ENCODE measurements around the gene TMPRSS6. TPM values are rescaled to one million over a fixed set of nuclear protein-coding genes. Genes with fewer than 3 reads are reported as not detected.
A peak's percentile ranks its signal among the peaks of the same experiment; 100 is the strongest.

The TMPRSS6 gene
- total and polyA plus RNA-seq, 2 of the 8 experiments (the other 6 are each of a cell fraction or from before 2014, with no cell fraction given) = 0.02 TPM; not detected in 1

GRCh38 chr22:37043209-37043827 lies 66.2 kb downstream of the TMPRSS6 start:
- Histone ChIP-seq H3K27ac (ENCODE audit: low read depth, low read length) (no peak overlapping the region), H2AK5ac (ENCODE audit: low read depth, low read length) (no peak overlapping the region), H3K4me1 (replicated peaks in 1 of 4; ENCODE audit: control insufficient read depth in 3 of 4, insufficient read depth in 4 of 4, low read length in 3 of 4) (no peaks in the 10 kb centered on the region; a peak in 1 of 7 replicates), H3K79me1 (ENCODE audit: low read depth, low read length) (no peaks in the 10 kb centered on the region), H3K9me3 (ENCODE audit: insufficient read depth in 2 of 2, low read depth in 1 of 2, low read length in 1 of 2) (no peaks in the 10 kb centered on the region), H3K23ac (ENCODE audit: insufficient read length) (no peak overlapping the region), H2BK120ac (replicated peaks; ENCODE audit: low read depth, low read length) (no peak overlapping the region), H2BK12ac (ENCODE audit: low read depth, low read length) (no peak overlapping the region), H3K4me2 (ENCODE audit: insufficient read depth in 1 of 2, low read depth in 2 of 2, low read length in 2 of 2) (no peak overlapping the region), H2BK15ac (ENCODE audit: low read length) (no peak overlapping the region), H4K8ac (ENCODE audit: extremely low read depth, insufficient read depth, low read length) (peak overlapping the region; percentile 79; the same call in 1 of the 2 replicates), H3K14ac (ENCODE audit: insufficient read length) (no peak overlapping the region), H3K4ac (replicated peaks; ENCODE audit: insufficient read length, low read depth, low read length) (no peak overlapping the region), H4K5ac (ENCODE audit: insufficient read length, low read depth, low read length) (no peak overlapping the region), H3K27me3 (replicated peaks in 1 of 4; ENCODE audit: control insufficient read depth in 3 of 4, extremely low read depth in 1 of 4, insufficient read depth in 3 of 4, low read length in 3 of 4) (peaks cover 0 to 11% (median 0%) of the 10 kb centered on the region in 4 experiments; a peak in 4 of 7 replicates), H4K91ac (replicated peaks; ENCODE audit: insufficient read length, low read length) (no peak overlapping the region), H2BK20ac (ENCODE audit: low read length) (no peak overlapping the region), H3K36me3 (ENCODE audit: control insufficient read depth in 2 of 4, insufficient read depth in 4 of 4, low read length in 3 of 4) (no peaks in the 10 kb centered on the region), H3K9ac (replicated peaks in 1 of 4; ENCODE audit: extremely low read depth in 1 of 4, low read depth in 3 of 4, low read length in 3 of 4) (no peak overlapping the region), H4K20me1 (replicated peaks in 1 of 2; ENCODE audit: control insufficient read depth in 1 of 2, insufficient read depth in 2 of 2, low read length in 2 of 2) (no peaks in the 10 kb centered on the region), H2AFZ (ENCODE audit: low read length) (no peak overlapping the region), H3K23me2 (ENCODE audit: low read depth, low read length) (no peaks in the 10 kb centered on the region), H3K4me3 (ENCODE audit: extremely low read depth in 1 of 4, insufficient read depth in 2 of 4, low read depth in 3 of 4, low read length in 4 of 4) (no peak overlapping the region), H3K56ac (replicated peaks; ENCODE audit: insufficient read length, low read depth, low read length) (no peak overlapping the region), H2BK5ac (ENCODE audit: low read depth, low read length) (no peak overlapping the region), H3K18ac (ENCODE audit: extremely low read depth, low read length) (no peak overlapping the region), H3K79me2 (ENCODE audit: control insufficient read depth in 1 of 2, insufficient read depth in 2 of 2, low read length in 2 of 2) (no peaks in the 10 kb centered on the region)
- ChIA-PET CTCF (ENCODE audit: partially characterized antibody) (interaction anchor here (0.7 to 5.2 kb wide), 12 partner anchors 11 to 123 kb away, joined by 3 to 56 read pairs (median 4); no protein-coding TSS in a partner anchor), POLR2A (ENCODE audit: partially characterized antibody) (interaction anchor here (0.7 to 3.0 kb wide), 5 partner anchors 11 to 29 kb away, joined by 3 to 13 read pairs (median 4); no protein-coding TSS in a partner anchor)
- WGBS, 2 experiments (ENCODE audit: extremely low coverage in 1 of 2, insufficient coverage in 1 of 2, insufficient read length in 1 of 2, insufficient replicate concordance in 2 of 2, low coverage in 1 of 2, low lambda C conversion rate in 2 of 2, missing lambda C conversion rate in 1 of 2) = 77% methylated on average over 7 of the region's 7 CpGs; no CpG with 5 or more reads in 1 of the 2 experiments
- DNase-seq (ENCODE audit: low read depth in 1 of 2, low spot score in 2 of 2) (no peak), FAIRE-seq (no peak)
- no peak for TF ChIP-seq NANOG (IDR thresholded peaks at IDR 0.05; ENCODE audit: insufficient read depth, low read depth, low read length, poor library complexity, severe bottlenecking)
- no peak for TF ChIP-seq CHD1 (IDR thresholded peaks at IDR 0.05; ENCODE audit: low read depth, low read length)
- TF ChIP-seq RXRA (IDR thresholded peaks at IDR 0.05; ENCODE audit: insufficient read depth, low read depth, low read length) = no peak
- TF ChIP-seq HDAC6 (IDR thresholded peaks at IDR 0.05; ENCODE audit: low read depth, low read length) = no peak
- TF ChIP-seq POU5F1 (IDR thresholded peaks at IDR 0.05; ENCODE audit: low read depth, low read length) = no peak
